Activated T-cell treated with anti-CD3 and anti-CD28 coated beads, Interleukin-2, amount 50 U/mL, for 1 hour (primary cell): ENCODE results near the gene CREG2.
A peak's percentile ranks its signal among the peaks of the same experiment; 100 is the strongest.
"Not testable (repeated sequence)": the region's sequence is repeated elsewhere in the genome, so short reads cannot be mapped to it uniquely, and the experiment has no call there.

Experiments
- DNase-seq: peaks from one replicate; pipeline ENCODE4 v3.0.0-alpha.2; 2020

CREG2 gene

DNA sequence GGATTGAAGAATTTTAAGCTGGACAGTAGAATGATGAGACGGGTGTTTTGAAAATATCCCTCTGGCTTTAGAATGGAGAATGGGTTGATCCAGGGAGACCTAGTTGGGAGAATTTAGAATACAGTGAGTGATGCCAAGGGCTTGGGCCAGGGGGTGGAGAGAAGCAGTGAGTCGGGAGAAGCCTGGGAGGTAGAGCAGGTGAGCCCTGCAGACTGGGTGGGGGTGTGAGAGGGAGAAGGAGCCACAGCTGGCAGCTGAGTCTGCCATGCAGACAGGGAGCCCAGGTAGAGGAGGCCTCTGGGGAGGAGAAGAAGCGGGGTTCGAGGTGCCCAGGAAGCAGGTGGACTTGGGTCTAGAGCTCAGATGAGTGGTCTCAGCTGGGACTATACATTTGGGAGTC, 18.2 kb downstream of the CREG2 start:
- DNase-seq, result no peak

DNA sequence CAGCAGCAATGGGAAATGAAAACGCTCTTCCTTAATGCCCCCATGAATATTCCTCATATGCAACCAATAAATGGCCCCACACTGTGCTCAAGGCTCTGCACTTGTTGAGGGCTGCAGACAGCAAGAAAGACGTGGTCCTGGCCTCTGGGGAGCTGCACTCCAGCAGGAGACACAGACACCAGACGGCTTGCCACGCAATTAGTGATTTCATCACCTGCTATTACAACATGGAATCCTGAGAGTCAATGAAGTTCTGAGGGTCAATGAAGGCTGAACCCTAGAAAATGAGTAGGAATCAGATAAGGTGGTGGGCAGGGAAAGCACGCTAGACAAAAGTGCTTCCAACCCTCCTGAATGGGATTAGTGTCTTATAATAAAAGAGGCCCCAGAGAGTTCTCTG, 18.9 kb downstream of the CREG2 start:
- no peak for DNase-seq

DNA sequence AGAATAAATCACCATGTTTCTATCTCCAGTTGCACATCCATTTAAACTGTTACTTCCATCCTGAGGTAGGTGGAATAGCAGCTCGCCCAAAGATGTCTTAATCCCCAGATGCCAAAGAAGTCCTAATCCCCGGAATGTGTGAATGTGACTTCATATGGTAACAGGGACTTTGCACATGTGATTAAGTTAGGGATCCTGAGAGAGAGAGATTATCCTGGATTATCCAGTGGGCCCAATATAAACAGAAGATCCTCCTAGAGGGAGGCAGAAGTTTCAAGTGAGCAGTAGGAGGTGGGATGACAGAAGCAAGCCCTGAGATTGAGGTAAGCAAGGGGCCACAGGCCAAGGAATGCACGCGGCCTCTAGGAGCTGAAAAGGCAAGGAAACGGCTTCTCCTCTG, 19.8 kb downstream of the CREG2 start:
- no peak for DNase-seq

DNA sequence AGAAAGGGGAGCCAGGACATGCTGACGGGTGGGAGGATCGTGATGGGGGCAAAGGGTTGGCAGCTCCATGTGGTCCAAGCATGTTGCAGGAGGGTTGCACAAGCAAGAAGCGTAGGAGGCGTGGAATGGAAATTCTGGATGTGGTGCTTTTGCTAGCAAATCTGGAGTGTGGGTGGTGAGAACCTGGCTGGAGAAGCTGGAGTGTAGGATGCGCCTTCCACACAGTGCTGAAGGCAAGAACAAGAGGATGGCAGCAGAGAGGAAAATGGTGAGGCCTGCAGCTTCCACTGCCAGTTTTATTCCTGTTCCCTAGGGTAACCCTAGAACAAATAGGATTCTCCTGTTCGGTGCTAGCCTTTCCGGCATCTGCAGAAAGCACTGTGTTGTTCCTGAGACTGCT, 22.4 kb downstream of the CREG2 start:
- no peak for DNase-seq

DNA sequence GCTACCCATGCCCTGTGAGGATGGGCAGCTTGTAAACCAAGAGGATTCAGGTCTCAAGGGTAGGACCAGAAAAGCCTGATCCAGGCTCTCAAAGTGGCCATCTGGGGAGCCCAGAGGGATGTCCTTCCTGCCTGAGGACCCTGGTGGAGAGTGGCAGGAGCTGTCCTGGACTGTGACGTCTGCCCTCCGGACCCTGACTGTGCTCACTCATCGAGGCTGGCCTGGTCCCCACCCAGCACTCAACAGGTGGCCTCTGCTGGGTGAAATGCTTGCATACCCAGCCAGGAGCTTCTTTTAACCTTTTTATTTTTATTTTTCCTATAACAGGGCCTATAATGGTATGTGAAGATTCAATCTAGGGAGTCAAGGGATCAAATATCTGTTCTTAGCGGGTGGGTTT, 24.5 kb downstream of the CREG2 start:
- no peak for DNase-seq

DNA sequence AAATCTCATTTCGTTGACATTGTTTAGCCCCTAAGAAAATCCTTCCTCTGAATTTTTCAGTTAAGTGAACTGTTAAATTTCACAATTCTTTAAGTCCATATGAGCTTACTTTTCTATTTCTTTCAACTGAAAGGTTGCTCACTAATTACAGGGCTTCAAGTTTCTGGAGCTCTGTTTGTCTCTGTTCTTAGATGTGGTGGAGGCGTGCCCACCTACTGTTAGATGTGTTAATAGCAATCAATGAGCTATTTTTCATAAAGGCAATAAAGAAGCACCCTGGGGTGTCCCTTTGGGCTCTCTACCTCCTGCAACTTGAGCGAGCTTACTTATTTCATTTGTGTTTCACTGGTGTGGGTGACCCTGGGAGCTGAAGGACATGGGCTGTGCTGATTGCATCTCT, 25.0 kb downstream of the CREG2 start:
- DNase-seq, result no peak

DNA sequence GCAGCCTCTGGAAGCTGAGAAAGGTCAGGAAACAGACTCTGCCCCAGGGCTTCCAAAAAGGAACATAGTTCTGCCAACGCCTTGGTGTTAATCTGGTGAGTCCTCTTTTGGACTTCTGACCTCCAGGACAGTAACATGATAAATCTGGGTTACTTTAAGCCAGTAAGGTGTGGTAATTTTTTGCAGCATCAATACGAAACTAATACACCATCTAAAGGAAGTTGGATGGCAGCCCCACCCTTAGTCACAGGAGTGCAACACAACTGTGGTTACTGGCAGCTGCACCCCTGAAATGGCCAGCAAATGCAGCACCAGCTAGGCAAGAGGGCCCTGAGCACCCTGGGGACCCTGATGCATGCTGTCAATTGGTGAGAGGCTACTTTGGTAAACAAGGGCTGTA, 25.8 kb downstream of the CREG2 start:
- no peak for DNase-seq

DNA sequence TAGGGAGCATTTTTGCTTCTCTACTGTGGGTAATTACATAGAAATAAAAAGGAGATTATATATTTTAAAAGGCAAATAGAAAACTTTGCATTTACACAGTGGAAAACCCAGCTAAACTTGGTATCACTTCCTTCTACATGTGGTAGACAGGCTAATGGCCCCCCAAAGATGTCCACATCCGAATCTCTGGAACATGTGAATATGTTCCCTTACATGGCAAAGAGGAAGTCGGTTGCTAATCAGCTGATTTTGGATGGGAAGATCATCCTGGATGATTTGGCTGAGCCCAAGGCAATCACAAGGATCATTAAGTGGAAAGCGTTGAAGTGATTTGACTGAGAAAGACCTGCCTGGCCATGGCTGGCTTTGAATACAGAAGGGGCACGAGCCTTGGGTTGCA, 26.2 kb downstream of the CREG2 start:
- no peak for DNase-seq

DNA sequence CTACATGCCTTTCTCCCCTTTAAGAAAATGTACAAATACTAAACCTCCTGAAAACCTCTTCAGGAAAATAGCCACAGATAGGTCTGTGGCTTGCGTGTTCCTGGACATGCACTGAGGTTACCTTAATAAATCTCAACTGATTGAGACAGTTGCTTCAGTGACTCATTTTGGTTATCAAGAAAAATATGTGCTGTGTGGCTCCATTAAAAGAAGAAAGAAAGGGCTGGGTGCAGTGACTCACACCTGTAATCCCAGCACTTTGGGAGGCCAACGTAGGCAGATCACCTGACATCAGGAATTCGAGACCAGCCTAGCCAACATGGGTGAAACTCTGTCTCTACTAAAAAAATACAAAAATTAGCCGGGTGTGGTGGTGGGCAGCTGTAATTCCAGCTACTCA, 27.1 kb downstream of the CREG2 start:
- DNase-seq, result no peak

DNA sequence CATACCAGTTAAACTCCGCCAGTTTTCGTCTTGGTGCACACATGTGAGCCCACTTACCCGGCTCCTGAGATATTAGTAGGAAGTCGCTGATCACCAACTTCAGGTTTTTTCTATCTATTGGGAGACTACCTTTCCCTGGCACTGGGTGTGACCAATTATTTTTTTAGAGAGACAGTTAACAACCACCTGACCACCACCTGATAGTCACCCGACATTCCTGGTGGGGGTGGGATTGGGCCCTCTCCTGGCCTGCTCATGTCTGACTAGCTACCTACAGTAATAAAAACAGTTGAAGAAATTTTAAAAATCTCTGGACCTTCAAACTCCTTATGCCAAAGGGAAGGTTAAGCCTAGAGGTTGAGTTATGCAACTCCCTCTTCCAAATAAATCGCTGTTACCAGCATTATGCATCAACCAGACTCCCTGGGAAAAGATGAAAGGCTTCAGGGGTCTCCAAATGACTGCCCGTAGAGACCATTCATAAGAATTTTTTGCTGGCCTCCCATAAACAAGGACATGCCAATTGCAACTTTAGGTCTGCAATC, 27.8 kb downstream of the CREG2 start:
- no peak for DNase-seq

DNA sequence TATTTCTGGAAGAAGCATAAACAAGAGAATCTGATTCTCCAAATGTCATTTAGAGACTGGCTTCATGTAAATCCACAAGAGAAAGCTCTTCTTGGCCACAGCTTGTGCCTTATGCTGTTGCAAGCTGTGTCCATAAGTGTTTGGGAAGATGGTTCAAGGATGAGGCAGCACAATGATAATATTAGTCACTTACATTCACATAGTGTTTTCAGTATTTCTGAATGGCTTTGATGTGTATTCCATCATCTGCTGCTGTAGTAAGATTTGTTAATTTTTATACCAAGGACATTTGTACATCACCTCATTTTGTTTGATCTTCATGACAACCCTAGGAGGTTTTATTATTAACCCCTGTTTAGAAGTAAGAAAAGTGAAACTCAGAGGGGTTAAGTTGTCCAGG, 29.9 kb downstream of the CREG2 start:
- no peak for DNase-seq

DNA sequence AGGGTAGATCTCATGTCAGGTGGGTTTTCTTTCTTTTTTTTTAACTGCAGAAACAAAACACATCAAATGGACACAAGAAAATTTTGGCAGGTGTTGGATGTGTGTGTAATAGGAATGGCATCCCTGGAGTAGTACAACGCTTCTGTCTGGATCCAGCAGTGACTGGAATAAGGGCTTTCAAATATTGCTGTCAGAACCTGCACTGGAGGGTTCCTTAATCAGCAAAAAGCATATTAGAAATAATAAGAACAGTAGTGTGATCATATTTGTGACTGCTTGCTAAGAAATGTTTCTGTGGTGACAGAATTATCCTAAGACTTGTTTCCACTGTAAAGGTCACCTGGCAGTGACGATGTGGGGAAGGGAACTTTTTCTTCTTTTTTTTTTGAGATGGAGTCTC, 30.8 kb downstream of the CREG2 start:
- no peak for DNase-seq

DNA sequence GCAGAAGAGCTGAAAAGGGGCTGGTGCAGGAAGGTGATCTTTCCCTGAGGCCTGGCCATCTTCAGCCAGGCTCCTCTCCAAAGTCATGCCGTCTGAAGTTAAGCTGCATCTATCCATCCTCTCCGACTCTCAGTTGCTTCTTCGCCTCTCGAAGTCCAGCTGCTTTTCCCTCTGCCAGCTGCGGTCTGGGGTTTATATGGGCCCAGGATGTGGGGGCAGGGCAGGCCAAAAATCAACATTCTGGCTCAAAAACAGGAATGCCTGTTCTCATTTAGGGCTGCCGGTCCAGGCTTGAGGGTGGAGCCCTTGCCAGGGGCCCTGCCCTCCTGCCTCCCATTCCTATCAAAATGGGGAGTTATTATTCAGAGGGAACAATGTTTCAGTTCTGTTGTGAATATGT, 31.2 kb downstream of the CREG2 start:
- DNase-seq, result no peak

DNA sequence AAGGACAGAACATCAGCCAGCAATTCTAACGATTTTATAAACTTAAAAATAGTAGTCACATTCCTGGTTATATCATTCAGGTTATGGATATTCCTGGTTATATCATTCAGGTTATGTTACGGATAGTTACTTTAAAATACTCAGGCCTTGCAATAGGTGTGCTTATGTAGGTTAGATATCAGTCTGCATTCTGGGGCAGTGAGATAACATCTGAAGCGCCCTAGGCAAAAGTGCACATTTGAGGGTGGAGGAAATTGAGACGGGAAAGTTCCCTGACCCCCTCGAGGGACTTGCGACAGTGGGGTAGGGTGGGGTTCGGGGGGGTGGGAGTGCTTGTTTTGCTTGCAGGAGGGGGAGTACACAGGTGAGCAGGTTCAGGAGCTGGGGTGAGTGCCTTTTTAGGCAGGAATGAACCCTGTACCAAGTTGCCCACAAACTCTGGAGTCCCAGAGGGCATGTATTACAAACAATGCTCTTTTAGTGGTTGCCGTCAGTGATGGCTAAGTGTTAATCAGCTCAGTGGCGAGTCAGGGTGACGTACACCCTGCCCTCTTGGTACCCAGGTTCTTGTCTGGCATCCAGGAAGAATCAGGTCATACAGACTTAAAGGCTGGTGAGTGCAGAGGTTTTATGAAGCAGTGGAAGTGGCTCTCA, 31.8 kb downstream of the CREG2 start:
- no peak for DNase-seq

DNA sequence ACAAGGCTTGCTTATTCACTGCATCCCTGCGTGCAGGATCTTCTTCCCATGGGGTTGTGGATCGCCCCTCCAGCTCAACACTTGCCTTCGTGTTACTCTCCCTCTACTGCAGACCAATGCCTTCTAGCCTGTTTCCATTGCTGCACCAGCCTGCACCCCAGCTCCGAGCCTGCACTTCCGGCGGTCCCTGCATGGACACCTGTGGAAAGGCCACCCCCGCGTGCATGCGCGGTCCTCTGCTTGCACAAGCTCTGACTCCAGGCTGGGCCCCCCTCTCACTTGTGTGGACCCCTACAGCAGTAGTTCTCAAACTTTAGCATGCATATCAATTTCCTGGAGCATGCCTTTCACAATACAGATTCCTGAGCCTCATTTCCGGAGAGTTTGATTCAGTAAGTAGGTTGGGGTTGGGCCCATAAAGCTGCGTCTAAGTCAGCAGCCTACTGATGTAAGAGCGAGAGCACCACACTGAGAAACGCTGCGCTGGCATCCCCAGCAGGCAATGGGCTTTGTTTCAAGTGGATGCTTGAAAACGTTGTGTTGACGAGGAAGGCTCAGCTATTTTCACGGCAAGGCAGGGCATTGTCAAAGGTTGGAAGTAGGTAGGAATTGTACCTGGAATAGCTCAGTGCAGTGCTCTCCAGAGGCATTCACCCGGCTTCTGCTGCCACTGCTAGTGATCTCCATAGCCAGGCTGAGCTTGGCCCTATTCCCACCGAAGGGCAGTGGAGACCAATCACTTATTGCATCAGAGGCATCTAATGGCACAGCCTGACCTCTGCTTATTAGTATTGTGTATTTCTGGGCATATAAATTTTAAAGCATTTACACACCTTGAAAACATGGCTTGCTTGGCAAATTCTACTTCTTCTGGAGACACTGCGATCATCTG, 32.6 kb downstream of the CREG2 start:
- DNase-seq, result no peak

DNA sequence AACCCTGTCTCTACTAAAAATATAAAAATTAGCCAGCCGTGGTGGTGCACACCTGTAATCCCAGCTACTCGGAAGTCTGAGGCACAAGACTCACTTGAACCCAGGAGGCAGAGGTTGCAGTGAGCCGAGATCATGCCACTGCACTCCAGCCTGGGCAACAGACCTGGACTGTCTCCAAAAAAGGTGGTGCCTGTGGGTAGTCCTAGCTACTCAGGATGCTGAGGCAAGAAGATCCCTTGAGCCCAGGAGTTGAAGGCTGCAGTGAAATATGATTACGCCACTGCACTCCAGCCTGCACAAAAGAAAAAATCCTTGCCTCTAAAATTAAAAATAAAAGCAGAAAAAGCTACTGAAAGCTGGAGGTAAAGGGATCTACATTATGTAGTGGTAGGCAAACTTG, 34.7 kb downstream of the CREG2 start:
- not testable (repeated sequence) for DNase-seq

DNA sequence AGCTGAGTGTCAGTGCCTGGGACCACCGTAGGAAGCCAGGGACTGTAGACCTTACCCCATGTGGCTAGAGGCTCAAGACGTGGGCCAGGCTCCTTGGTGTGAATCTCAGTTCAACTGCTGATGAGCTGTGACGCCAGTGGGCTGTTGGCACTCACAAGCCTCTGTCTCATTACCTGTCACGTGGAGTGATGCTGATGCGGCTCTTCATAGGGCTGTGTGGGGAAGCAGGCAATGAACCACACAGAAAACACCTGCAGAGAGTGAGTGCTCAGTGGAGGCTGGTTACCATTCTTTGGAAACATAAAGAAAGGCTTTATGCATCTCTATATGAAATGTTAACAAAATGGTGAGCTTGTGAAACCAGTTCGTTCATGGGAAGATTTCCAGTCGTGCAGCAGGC, 36.1 kb downstream of the CREG2 start:
- no peak for DNase-seq

DNA sequence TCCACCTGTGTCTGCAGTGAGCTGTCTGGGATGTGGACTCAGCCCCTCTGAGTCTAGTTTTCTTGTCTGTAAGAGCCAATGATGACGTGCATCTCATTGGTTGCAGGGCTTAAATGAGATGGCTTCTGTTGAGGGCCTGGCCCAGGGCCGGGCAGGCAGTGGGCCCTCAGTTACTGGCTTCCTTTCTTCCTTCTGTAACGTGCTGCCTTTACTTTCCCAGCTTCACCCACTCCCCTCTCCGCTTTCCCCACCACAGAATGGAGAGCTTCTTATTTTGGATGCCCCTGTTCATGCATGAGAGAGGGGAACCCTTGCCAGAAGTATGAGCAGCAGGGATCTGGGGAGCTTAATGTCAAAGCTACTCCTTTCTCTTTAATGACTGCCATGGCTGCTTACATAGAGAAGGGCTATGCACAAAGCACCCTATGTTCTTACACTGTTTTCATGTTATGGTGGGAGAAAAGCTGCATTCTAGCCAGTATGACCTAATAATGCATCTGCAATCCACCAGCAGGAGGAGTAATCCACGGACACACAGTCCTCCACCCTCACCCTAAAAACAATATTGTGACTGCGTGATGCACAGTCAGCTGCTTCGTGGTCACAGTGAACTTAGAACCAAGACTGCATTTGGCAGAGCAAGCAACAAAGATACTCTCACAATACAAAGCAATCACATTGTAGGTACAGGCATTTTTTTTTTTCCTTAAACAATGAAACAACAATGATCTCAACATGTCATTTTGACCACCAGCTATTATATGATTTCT, 37.2 kb downstream of the CREG2 start:
- DNase-seq, result no peak

DNA sequence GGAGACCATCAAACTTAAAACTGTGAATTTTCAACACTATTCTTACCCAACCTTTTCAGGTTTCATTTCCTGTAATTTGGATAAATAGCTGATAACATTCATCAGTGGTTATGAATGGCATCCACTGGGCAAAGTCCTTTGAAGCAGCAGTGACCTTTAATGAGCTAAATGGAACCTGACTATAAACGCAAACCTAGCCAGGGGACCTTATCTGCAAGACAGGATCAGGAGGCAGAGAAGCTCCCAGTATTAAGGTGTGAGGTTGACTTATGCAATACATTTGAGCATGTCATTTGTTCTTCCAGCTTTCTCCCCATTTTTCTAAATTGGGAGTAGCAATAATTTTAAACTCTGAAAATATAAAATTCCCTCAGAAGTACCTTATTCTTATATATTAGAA, 38.4 kb downstream of the CREG2 start:
- DNase-seq, result no peak

DNA sequence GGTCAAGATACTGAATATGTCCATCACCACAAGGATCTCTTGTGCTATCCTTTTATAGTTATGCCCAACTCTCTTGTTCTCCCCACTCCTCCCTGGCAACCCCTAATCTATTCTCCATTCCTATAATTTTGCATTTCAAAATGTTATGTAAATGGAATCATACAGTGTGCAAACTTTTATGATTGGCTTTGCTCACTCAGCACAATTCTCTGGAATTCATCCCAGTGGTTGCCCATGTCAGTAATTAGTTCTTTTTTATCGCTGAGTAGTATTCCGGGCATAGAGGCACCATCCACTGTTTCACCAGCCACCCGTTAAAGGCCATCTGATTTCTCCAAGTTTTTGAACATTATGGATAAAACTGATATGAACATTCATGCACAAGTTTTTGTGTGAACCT, 40.4 kb downstream of the CREG2 start:
- DNase-seq, result no peak

DNA sequence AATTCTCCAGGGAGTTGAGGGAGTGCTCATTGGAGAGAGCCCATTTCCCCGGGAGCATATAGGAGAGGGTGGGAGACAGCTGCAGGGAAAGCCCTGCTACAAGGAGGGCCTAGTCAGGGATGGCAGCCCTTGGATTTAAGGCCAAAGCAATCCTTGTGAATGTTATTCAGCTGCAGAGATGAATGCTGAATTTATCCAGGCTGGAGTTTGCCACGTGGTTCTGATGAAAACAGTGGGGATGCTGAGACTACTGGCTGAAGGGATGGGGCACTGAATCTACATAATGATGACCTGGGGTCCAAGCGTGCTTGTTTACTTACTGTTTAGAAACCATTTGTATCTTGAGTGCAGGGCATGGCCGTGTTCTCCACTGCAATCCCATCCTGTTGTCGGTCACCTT, 43.2 kb downstream of the CREG2 start:
- no peak for DNase-seq

DNA sequence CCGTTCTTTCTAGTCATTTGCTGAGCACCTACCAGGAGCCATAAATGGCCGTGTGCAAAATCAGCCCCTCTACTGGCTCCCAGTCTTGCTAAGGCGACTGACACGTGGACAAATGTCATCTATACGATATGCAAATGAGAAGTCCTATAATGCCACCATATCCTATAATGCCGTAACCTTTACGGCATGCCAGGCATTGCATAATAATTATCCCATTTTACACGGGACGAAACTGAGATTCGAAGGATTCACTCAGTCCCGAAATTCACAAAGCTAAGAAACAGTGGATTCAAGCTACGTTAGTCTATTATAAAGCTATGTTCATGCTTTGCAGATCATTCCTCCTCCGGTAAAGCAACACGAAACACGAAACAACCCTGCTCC, 44.7 kb downstream of the CREG2 start:
- DNase-seq, result no peak

DNA sequence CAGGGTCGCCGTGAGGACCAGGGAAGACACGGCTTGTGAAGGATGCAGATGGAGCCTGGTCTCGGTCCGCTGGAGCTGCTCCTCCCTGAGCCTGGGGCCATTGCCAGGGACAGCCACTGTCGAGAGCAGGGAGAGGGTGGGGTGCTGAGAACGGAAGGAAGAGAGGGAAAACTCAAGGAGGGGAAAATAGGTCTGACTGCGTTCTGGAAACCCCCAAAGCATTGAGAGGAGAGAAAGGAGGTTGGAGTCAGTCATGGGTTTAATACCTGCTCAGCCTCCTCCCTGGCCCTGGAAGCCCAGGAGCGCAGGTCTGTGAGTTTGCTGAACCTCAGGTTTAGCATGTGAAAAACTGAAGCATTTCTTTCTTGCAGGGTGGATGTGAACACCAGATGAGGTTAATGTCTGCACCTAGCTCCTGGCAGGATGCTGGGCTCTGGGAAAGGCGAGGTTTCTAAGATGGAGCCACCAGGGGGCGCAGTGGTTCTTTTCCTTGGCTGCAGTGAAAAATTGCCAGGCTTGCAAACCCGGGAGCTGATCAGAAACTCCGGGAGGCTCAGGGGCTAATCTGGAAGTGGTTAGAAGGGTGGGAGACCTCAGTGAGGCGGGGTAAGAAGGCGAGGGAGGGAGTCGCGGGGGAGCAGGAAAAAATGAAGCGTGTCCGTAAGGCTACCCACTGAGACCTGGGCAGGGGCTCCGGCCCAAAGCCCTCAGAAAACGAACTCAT, 45.2 kb downstream of the CREG2 start:
- peak; percentile 77 for DNase-seq
